ENCODE data around the gene FBXO7.

- TF ChIP-seq CTCF (IDR thresholded peaks at IDR 0.05) (no peak), POLR2A (IDR thresholded peaks at IDR 0.05) (no peak)
Measured at GRCh38 chr22:32538521-32538920, 63.9 kb downstream of the FBXO7 start.

Measured in adrenal gland (tissue), 5 donors.